HepG2 (cell line): Measurements from ENCODE around the gene OR1F1. TPM values are rescaled to one million over a fixed set of nuclear protein-coding genes. Genes with fewer than 3 reads are reported as not detected.

Source experiments
- CHCHD3 ChIP-seq: sonication (generic); formaldehyde crosslinking; IDR thresholded peaks from 2 replicates; pipeline ENCODE4 v1.8.0; 2022; ENCODE audit warnings: mild to moderate bottlenecking, missing genetic modification reagents, moderate library complexity
- DMAP1 ChIP-seq: IDR thresholded peaks from 2 replicates; pipeline ENCODE4 v1.6.1; 2016
- HOMEZ ChIP-seq: IDR thresholded peaks from 2 replicates; pipeline ENCODE4 v1.6.1; 2016; ENCODE audit warnings: low read depth
- IRF1 ChIP-seq: sonication (generic); formaldehyde crosslinking; IDR thresholded peaks from 2 replicates; pipeline ENCODE4 v1.4.0; 2020; ENCODE audit warnings: low read depth, mild to moderate bottlenecking, missing genetic modification reagents
- MTA3 ChIP-seq: sonication (generic); formaldehyde crosslinking; IDR thresholded peaks from 2 replicates; pipeline ENCODE4 v1.4.0; 2020; ENCODE audit warnings: missing genetic modification reagents
- NFE2 ChIP-seq: sonication (generic); formaldehyde crosslinking; IDR thresholded peaks from 2 replicates; pipeline ENCODE4 v1.4.0; 2020; ENCODE audit warnings: missing genetic modification reagents
- NKX3-1 ChIP-seq: sonication (generic); formaldehyde crosslinking; IDR thresholded peaks from 2 replicates; pipeline ENCODE4 v1.5.0; 2020; ENCODE audit warnings: missing genetic modification reagents
- PCBP1 ChIP-seq: fragments of 200-400 bp; formaldehyde crosslinking; IDR thresholded peaks from 2 replicates; pipeline ENCODE4 v1.6.1; 2017; ENCODE audit warnings: mild to moderate bottlenecking, low read depth, low read length, borderline replicate concordance
- POLR2A ChIP-seq, 2 experiments: IDR thresholded peaks; 2 replicates each; pipeline ENCODE4 v1.6.1; 2011; ENCODE audit warnings: low read depth in 2 of 2, low read length in 2 of 2, mild to moderate bottlenecking in 1 of 2, moderate library complexity in 1 of 2; ENCODE audit not compliant: insufficient read depth in 1 of 2
- SKIL ChIP-seq: sonication (generic); formaldehyde crosslinking; IDR thresholded peaks from 2 replicates; pipeline ENCODE4 v1.8.0; 2022; ENCODE audit warnings: missing genetic modification reagents, mild to moderate bottlenecking, moderate library complexity, borderline replicate concordance
- SRSF1 ChIP-seq: fragments of 200-400 bp; formaldehyde crosslinking; optimal IDR thresholded peaks from 2 replicates; pipeline ENCODE3; 2017; ENCODE audit warnings: mild to moderate bottlenecking, low read depth, low read length, moderate library complexity
- ZBTB34 ChIP-seq: sonication (generic); formaldehyde crosslinking; IDR thresholded peaks from 2 replicates; pipeline ENCODE4 v1.8.0; 2022; ENCODE audit warnings: mild to moderate bottlenecking, missing genetic modification reagents
- ZFP82 ChIP-seq: sonication (generic); formaldehyde crosslinking; IDR thresholded peaks from 2 replicates; pipeline ENCODE4 v1.5.1; 2020; ENCODE audit warnings: mild to moderate bottlenecking, missing genetic modification reagents, borderline replicate concordance
- ZFY ChIP-seq: sonication (generic); formaldehyde crosslinking; IDR thresholded peaks from 2 replicates; pipeline ENCODE4 v1.4.0; 2020; ENCODE audit warnings: missing genetic modification reagents
- ZMAT3 ChIP-seq: sonication (generic); formaldehyde crosslinking; conservative IDR thresholded peaks from 2 replicates; pipeline ENCODE4 v1.7.0; 2021; ENCODE audit warnings: missing genetic modification reagents
- ZMYM2 ChIP-seq: sonication (generic); formaldehyde crosslinking; IDR thresholded peaks from 2 replicates; pipeline ENCODE4 v1.8.0; 2022; ENCODE audit warnings: mild to moderate bottlenecking, missing genetic modification reagents
- ZNF382 ChIP-seq: sonication (generic); formaldehyde crosslinking; IDR thresholded peaks from 2 replicates; pipeline ENCODE4 v1.5.0; 2020; ENCODE audit warnings: missing genetic modification reagents, mild to moderate bottlenecking, borderline replicate concordance
- ZNF441 ChIP-seq: sonication (generic); formaldehyde crosslinking; IDR thresholded peaks from 2 replicates; pipeline ENCODE4 v1.7.0; 2021; ENCODE audit warnings: missing genetic modification reagents, borderline replicate concordance
- ZNF704 ChIP-seq: sonication (generic); formaldehyde crosslinking; IDR thresholded peaks from 2 replicates; pipeline ENCODE4 v1.8.1; 2023; ENCODE audit warnings: mild to moderate bottlenecking, inconsistent platforms, moderate library complexity, missing genetic modification reagents, borderline replicate concordance
- ZNF883 ChIP-seq: sonication (generic); formaldehyde crosslinking; IDR thresholded peaks from 2 replicates; pipeline ENCODE4 v1.5.1; 2020; ENCODE audit warnings: mild to moderate bottlenecking, missing genetic modification reagents; ENCODE audit errors: not compliant biosample characterization
- ZSCAN29 ChIP-seq: sonication (generic); formaldehyde crosslinking; conservative IDR thresholded peaks from 2 replicates; pipeline ENCODE4 v1.4.0; 2020; ENCODE audit warnings: mild to moderate bottlenecking, missing genetic modification reagents
- ZSCAN31 ChIP-seq: sonication (generic); formaldehyde crosslinking; IDR thresholded peaks from 2 replicates; pipeline ENCODE4 v1.5.0; 2020; ENCODE audit warnings: low read depth, mild to moderate bottlenecking, missing genetic modification reagents
- polyA plus RNA-seq, 8 experiments: library from polyadenylated mRNA; depleted of rRNA in 3 of 8; stranded (reverse) in 7 of 8; unstranded in 1 of 8; fragments of >200 nt; fragmentation: Illumina TruSeq in 4 of 8; extraction: Trizol in 4 of 8; gene quantifications; 2 replicates each; pipeline versions ENCODE4 v1.2.1 to v1.2.3, GENCODE V29; 2011 to 2016; ENCODE audit warnings: low read depth in 4 of 8, missing spikeins in 1 of 8, mixed read lengths in 1 of 8; ENCODE audit not compliant: insufficient read depth in 1 of 8
- total RNA-seq, 5 experiments: library from RNA; depleted of rRNA; stranded (reverse); fragments of >200 nt; fragmentation: Illumina TruSeq; extraction: Trizol; gene quantifications; 2 replicates each; pipeline ENCODE4 v1.2.3, GENCODE V29; 2016; ENCODE audit warnings: low read depth in 1 of 5

OR1F1 gene
- total and polyA plus RNA-seq, 2 of the 13 experiments (the other 11 are each of a cell fraction or from before 2014, with no cell fraction given): 0.90 TPM; not detected in 1

- TF ChIP-seq ZNF382 (CRISPR knock-in tag): no peak
- no peak for TF ChIP-seq NFE2 (CRISPR knock-in tag)
- TF ChIP-seq ZMYM2: 0 out of 2 replicates have a peak, but pooled peaks have one; percentile 52
- TF ChIP-seq ZSCAN31: 0 out of 2 replicates have a peak, but pooled peaks have one; percentile 24
- no peak for TF ChIP-seq IRF1 (CRISPR knock-in tag)
- 0 out of 2 replicates have a peak, but pooled peaks have one; percentile 40 for TF ChIP-seq NKX3-1 (CRISPR knock-in tag)
- no peak for TF ChIP-seq SRSF1
- TF ChIP-seq POLR2A (IDR thresholded peaks at IDR 0.05; ENCODE audit: insufficient read depth in 1 of 2, low read depth in 2 of 2, low read length in 2 of 2): no peak
- no peak for TF ChIP-seq PCBP1
- peak; percentile 62; the same call in 1 of the 2 replicates for TF ChIP-seq ZBTB34
- TF ChIP-seq CHCHD3 (CRISPR knock-in tag): 0 out of 2 replicates have a peak, but pooled peaks have one; percentile 68
- no peak for TF ChIP-seq SKIL (CRISPR knock-in tag)
- TF ChIP-seq HOMEZ (CRISPR knock-in tag): no peak
- no peak for TF ChIP-seq ZNF704 (CRISPR knock-in tag)
- TF ChIP-seq ZNF883 (CRISPR knock-in tag): peak; percentile 75
- TF ChIP-seq ZNF441 (CRISPR knock-in tag): no peak
- TF ChIP-seq MTA3 (CRISPR knock-in tag): no peak
- TF ChIP-seq ZFY: 0 out of 2 replicates have a peak, but pooled peaks have one; percentile 40
- no peak for TF ChIP-seq ZSCAN29
- TF ChIP-seq ZMAT3: no peak
- 0 out of 2 replicates have a peak, but pooled peaks have one; percentile 40 for TF ChIP-seq ZFP82
- no peak for TF ChIP-seq DMAP1
These were observed 30.6 kb upstream of the OR1F1 start (continued) for GRCh38 chr16:3157229-3158025.
